Epithelial cell of esophagus (primary cell): Measurements from ENCODE around the gene SLC7A6OS.

ENCODE experiments used
- DNase-seq: peaks from one replicate; pipeline ENCODE4 v3.0.0; 2010; ENCODE audit warnings: low read depth
- H3K4me3 ChIP-seq: 2 replicates; pipeline ENCODE4 v1.5.1; 2011; ENCODE audit warnings: mild to moderate bottlenecking, low read length, control low read depth
- TF ChIP-seq, protein P1 (sequence below): IDR thresholded peaks from 2 replicates; pipeline ENCODE4 v1.5.1; 2011; ENCODE audit warnings: low read depth, mild to moderate bottlenecking, low read length, control low read depth, inconsistent platforms; ENCODE audit not compliant: insufficient read depth; ENCODE audit errors: missing control alignments

The SLC7A6OS gene

DNA sequence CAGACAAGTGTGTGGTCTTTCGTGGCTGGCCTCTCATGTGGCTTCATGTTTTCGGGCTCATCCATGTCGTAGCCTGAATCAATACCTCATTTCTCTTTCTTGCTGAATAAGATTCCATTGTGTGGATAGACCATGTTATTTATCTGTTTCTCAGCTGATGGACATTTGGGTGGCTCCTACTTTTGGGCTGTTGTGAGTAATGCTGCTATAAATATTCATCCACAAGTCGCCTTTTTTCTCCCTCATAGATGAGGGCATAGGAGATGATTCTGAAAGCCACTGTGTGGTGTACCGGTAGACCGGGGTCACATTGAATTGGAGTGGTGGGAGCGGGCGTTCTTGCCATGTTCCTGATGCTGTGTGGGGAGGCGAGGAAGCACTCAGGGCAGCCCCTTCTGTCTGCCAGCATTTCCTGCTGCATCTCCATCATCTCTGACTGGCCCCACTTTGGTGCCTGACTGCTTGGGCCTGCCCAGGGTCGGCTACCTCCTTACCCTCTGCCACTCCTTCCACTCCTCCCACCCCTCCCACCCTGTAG is 40.1 kb upstream of the SLC7A6OS start:
- no peak for DNase-seq
- no peak overlapping the region for H3K4me3 ChIP-seq
- TF ChIP-seq, protein P1, sequence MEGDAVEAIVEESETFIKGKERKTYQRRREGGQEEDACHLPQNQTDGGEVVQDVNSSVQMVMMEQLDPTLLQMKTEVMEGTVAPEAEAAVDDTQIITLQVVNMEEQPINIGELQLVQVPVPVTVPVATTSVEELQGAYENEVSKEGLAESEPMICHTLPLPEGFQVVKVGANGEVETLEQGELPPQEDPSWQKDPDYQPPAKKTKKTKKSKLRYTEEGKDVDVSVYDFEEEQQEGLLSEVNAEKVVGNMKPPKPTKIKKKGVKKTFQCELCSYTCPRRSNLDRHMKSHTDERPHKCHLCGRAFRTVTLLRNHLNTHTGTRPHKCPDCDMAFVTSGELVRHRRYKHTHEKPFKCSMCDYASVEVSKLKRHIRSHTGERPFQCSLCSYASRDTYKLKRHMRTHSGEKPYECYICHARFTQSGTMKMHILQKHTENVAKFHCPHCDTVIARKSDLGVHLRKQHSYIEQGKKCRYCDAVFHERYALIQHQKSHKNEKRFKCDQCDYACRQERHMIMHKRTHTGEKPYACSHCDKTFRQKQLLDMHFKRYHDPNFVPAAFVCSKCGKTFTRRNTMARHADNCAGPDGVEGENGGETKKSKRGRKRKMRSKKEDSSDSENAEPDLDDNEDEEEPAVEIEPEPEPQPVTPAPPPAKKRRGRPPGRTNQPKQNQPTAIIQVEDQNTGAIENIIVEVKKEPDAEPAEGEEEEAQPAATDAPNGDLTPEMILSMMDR, result no peak

DNA sequence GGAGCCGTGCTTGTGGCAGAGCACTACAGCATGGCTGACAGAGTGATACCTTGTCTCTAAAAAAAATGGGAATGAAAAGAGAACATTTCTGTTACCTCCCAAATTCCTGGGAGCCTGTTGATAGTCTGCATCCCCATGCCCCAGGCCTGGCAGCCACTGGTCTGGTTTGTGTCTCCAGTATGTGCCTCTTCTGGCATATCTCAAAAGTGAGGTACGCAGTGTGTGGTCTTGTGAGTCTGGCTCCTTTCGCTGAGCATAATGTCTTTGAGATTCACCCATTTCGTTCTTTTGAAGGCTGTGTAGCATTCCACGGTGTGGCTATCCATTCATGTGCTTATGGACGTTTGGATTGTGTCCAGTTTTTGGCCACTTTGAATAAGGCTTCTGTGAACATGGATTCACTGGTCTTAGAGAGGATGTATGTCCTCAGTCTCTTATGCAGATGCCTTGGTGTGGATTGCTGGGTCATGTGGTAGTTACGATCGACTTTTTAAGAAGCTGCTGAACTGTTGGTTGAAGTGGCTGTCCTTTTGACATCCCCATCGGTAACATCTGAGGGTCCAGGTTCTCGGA is 39.2 kb upstream of the SLC7A6OS start:
- H3K4me3 ChIP-seq, result no peak overlapping the region
- DNase-seq, result no peak
- TF ChIP-seq, protein P1, result no peak

DNA sequence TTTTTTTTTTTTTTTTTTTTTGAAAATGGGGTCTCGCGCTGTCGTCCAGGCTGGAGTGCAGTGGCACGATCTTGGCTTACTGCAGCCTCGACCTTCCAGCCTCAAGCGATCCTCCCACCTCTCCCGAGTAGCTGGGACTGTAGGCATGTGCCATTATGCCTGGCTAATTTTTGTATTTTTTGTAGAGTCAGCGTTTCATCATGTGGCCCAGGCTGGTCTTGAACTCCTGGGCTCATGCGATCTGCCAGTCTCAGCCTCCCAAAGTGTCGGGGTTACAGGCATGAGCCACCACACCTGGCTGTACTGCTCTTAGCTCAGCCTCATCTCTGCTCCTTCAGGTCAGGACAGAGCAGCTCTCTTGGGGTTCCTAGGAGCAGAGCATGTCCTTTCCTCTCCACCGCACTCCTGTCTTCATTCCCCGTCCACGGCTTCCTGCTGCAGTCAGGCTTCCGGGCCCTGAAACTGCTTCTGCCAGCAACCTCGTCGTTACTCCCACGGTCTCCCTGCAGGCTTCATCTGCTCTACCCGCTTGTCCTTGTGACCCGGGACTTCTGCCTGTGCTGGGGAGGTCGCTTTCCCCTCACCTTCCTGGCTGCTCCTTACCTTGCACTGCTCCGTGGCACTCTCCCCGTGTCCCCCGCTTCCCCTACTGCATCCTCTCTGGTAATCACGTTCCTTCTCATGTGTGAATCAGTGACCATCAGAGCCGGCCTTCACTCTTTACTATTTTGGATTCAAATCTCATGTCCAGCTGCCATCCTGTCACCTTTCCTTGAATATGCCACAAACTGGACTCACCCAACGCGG is 38.1 kb upstream of the SLC7A6OS start:
- TF ChIP-seq, protein P1, result no peak
- no peak for DNase-seq
- H3K4me3 ChIP-seq, result no peak overlapping the region

DNA sequence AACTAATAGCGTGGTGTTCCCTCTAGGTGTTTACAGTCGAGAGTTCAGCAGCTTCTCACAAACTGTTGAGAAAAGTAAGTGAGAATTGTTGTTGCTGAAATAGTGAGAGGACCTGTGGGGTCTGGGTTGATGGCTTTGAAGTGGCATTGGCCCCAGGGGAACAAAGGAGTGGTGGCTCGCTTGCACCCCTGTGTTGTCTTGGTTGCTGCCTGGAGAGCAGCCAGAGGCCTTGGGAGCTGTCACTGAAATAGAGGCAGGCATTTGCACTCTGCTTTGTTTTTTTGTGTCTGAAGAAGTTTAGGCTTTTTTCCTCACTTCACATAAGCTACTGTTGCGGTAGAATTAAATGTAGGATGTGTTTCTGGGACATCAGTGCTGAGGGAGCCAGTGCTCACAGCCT is 36.9 kb upstream of the SLC7A6OS start:
- DNase-seq, result no peak

DNA sequence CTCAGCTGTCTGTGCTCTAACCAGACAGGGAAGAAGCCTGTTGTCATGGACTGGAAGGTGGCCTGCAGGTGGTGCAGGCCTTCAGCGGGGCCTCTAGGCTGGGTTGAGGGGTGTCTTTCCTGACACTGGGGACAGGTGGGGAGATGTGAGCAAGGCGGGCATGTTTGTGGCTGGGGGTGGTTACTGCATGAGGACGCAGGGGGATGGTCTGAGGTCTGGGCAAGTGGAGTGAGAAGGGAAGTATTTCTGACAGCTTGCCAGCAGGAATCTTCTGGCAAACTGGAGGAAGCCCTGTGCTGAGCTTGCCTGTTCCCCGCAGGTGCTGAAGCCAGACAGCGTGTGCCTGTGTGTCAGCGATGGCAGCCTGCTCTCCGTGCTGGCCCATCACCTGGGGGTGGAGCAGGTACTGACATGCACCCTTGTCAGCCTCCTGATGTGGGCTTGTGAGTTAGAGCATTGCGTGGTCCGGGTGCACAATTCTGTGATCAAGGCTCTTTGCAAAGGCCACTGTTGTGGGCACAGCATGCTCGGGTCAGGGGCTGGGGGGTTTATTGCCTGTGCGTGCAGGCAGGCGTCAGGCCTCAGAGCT is 36.2 kb upstream of the SLC7A6OS start:
- no peak overlapping the region for H3K4me3 ChIP-seq
- no peak for DNase-seq
- TF ChIP-seq, protein P1, result no peak

More for the DNA sequence above, 36.9 kb upstream of the SLC7A6OS start:
- no peak overlapping the region for H3K4me3 ChIP-seq
- TF ChIP-seq, protein P1, result no peak

DNA sequence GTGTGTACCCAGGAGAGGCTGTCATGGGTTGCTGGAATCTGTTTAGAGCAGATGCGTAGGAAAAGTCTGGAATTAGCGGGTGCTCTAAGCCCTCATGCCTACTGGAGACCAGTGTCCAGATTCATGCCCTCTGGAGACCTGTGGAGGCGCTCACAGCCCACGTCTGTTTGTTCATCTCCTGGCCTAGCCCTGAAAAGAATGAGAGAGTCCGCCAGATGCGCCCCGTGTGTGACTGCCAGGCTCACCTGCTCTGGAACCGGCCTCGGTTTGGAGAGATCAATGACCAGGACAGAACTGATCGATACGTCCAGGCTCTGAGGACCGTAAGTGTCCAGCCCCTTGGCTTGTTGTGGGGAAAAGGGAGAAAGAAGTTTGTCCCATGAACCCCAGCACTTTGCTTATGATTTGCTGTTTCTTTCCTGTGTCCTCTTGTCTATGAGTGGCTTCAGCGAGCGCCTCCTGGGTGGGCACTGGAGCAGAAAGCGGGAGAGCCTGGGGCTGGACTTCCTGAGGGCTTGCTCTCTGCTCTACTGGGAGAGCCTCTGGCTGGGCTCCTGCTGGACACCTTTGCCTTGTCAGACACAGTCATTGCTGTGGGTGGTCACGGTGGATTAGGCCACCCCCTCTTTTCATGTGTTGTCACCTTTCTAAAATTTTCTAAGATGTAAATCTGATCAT is 35.4 kb upstream of the SLC7A6OS start:
- TF ChIP-seq, protein P1, result no peak
- H3K4me3 ChIP-seq, result no peak overlapping the region

More for the DNA sequence above, 35.4 kb upstream of the SLC7A6OS start:
- no peak for DNase-seq
